ENCODE measurements around the gene F12.

F12 gene

DNA sequence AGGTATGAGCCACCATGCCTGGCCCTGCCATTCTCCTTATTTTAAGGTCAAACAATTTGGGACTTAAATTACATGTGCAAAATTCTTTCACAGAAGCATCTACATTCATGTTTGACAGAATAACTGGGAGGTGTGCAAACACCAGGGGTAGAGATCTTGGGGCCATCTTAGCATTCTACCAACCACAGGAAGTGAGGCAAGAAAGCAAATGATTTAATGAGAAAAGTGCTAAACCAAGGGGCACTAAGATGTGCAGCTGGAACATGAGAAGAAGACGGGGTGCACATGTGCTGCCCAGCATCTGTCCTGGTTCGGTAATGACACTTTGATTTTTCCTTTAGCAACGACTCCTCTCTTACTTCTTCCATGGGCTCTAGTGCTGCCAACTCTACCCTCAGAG lies 1.2 kb upstream of the F12 start:
- no peak for DNase-seq

DNA sequence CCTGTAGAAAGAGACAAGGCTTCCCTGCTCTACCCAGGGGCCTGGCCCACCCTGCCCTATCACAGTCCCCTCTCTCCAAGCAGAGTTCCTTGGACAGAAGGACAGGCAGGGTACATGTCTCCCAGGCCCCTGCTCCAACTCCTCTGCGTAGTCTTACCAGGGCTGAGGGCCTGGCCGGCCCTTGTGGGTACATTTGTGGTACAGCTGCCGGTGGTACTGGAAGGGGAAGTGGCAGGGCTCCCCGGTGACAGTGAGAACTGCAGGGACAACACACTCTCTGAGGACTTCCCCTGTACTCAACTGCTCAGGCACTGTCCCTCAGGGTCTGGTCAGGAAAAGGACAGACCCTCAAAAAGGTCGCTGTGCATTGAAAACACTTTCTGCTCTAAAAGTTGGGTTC lies 3.6 kb downstream of the F12 start:
- no peak for DNase-seq

DNA sequence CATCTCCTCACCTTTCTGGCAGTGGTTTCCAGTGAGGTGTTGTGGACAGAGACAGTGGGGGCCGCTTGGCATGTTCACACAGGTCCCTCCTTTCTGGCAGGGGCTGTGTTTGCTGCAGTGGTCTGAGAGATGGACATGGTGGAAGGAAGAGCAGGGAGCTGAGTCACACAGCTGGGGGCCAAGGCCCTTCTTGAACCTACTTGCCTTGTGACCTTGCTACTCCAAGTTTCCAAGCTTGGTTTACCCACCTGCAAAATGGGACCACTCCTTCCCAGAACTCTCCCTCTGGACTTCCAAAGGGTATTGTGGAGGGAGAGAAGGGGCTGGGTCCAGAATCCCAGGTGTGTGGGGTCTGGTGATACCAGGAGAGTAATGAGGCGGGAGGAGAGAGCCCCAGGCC lies 4.1 kb downstream of the F12 start:
- no peak for DNase-seq

DNA sequence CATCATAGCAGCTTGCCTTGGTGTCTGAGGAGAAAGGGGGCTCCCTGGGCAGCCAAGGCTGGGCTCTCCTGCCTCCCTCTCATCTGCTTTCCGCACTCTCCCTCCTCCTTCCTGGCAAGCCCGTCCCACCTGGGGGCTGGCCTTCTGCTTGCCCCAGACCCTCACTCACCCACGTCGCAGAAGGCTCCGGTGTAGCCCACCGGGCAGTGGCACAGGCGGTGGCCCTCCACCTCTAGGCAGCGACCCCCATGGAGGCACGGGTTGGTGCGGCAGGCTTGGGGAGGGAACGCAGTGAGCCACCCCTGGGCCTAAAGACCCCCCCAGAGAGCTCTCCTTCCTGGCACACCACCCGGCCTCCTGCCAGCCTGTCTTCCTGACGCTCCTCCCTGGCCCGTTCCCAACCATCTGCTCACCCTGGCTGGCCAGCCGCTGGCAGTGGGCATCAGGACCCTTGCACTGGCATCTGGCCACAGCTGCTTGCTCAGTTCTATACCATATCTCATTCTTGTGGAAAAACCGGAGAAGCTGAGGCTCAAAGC lies 4.7 kb downstream of the F12 start:
- no peak for DNase-seq

DNA sequence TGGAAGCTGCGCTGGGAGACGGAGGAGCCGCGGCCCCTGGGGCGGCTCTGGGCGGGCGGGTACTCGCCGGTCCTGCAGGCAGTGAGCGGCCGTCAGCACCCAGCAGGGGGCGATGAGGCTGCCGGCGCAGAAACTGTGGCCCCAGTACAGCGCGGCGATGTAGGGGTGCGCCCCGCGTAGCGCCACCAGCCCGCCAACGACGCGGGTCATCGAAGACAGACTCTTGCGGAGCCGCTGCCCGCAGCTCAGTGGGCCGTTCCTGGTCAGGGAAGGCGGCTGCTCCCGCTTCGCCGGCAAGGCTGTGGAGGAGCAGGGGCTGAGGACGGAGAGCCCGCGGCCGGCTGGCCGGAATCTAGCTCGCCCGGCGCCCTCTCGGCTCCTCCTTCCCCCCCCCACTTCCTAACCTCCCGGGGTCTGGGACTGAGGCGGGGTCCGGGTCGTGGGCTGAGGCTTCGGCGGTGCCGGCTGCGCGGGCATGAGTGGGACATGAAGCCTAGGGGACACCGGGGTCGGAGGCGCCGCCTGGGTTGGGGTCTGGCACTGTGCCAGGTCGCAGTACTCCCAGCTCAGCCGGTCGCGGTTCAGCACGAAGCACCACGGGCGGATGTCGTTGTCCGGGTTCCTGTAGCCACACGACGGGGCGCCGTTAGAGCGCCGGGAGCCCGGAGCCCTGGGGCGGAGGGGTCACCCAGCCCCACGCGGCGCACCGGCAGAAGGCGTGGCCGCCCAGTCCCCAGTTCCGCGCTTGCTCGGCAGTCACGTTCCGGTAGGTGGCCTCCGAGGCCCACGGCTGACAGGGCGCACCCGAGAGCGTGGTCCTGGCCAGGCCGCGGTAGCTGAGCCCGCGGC lies 5.3 kb downstream of the F12 start:
- no peak for DNase-seq

DNA sequence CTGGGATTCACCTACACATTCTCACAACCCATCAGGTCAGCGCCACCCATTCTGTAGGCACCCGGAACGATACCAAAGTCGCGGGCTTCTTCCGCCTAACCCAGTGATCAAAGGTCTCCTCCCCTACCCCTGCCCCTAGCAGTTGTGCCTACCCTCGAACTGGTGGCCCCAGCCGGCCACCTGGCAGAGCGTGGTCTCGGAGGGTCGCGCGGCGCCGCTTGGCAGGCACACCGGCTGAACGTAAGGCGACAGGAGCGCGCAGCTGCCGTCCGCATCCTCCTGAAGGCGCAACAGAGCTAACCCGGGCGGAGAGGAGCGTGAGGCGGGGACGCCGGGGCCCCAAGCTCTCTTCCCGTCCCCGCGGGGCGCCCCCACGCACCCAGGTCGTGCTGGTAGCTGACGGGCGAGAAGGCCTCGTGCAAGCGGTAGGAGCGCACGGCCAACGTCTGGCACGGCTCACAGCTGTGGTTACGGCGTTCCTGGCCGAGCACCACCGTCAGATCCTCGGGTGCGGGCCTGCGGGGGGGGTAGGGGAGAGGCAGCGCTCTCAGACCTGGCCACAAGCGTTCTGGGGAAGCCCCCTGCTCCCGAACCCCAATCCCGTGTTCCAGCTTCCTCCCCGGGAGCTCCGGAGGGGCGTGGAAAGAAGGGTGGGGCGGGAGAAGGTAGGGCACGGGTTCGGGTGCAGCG lies 6.1 kb downstream of the F12 start:
- DNase-seq = no peak

DNA sequence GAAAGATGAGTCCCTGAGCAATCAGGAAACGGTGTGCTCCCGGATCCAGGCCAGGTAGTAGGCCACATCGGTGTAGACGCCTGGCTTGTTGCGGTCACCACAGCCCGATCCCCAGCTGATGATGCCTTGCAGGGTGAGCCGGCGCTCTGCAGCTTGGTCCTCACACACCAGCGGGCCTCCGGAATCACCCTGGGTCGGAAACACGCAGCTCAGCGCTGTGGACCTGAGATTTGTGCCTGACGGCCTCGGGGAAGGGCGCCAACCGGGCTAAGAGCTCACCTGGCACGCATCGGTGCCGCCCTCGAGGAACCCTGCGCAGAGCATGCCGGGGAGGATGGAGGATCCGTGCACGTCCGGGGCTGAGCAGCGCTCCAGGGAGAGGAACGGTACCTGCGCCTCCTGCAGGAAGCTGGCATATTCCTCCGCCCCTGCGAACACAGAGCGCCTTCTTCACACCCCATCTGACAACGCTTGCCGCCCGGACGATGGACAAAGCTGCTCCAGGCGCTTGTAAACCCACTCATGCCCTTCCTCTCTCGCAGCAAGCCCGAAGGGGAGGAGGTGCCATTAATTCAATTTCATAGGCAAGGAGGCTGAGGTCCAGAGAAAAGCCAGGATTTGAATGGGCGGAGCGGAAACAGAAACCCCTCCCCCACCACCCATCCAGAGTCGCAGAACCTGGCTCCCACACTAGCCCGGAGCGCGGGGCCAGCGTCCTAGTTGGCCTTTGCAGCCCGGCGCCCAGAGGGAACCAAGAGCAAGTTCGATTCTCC lies 6.9 kb downstream of the F12 start:
- no peak for DNase-seq

DNA sequence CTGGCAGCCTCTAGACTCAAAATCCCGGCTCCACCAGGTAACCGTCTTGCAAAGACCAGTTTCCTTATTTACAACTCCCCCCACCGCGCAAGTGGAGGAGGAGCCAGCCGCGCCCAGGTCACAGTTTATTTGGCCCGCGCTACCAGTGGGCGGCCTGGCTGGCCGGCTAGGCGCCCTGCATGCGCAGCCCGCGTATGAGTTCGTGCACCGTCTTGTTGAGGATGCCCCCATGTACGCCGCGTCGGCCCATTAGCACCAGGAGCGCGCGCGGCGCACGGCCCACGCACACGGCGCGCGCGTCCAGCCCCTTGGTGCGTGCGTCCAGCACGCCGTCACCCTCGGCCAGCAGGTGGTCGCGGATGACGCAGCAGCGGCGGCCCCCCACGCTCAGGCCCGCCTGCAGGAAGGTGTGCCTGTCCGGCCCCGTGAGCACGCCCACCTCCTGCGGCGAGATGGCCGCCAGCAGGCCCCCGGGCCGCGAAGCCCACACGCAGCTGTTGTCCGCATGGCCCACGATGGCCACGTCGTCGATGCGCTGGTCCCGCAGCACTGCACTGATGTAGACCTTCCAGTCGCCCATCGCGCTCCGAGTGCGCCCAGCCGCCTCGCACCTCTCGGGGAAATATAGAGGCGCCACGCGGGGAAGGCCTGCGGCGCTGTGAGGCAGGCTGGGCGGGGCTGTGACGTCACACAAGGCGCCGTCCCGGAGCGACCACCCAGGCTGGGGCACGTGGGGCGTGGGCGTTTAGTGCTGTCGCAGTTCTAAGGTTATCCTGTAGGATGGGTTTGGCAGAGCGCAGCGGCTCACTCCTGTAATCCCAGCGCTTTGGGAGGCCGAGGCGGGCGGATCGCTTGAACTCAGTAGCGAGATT lies 9.1 kb downstream of the F12 start, which contains the start of gene PFN3:
Gene PFN3 (minus strand): TSS at position 665 of the 872 bp plus-strand sequence. CDS start 85 bp downstream, at position 580.
- no peak for DNase-seq

DNA sequence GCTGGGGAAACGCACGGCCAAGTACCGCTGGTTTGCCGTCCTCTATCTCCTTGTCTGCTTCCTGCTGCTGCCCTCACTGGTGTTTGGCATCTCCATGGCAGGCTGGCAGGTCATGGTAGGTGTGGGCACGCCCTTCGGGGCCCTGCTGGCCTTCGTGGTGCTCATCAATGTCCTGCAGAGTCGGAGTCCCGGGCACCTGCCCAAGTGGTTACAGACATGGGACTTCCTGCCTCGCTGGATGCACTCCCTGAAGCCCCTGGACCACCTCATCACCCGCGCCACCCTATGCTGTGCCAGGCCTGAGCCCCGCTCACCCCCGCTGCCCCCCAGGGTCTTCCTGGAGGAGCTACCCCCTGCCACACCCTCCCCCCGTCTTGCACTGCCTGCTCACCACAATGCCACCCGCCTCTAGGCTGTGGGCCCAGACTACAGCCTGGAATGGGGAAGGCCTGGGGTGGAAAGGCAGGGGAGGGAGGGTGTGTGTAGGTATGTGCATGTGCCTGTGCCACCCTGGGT lies 11.4 kb downstream of the F12 start:
- no peak for DNase-seq

DNA sequence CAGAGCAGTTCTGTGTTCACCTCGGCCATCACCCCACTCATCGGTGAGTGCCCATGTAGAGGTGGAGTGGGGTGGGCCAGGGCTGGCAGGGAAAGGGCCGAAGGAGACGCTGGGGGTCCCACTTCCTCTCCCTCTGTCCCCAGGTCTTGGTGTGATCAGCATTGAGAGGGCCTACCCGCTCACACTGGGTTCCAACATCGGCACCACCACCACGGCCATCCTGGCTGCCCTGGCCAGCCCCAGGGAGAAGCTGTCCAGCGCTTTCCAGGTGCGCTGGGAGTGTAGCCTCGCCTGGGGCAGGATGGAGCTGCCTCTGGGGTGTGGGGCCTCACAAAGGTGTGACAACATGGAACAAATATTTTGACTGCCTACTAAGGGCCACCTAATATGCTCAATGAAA lies 12.6 kb downstream of the F12 start:
- no peak for DNase-seq

DNA sequence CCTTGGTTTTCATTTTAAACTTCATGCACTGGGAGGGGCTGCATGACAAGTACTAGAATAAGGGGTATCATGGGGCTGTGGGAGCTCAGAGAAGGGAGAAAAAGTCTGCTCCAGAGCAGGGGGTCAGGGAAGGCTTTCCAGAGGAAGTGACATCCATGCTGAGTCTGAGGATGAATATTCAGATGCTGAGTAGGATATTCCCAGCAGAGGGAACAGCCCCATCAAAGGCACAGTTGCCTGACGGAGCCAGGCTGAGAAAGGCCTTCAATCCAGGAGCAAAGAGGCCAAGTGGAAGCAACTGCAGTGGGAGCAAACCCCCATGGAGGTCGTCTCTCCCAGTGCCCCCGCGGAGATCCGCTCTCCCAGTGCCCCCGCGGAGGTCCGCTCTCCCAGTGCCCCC lies 13.3 kb downstream of the F12 start:
- no peak for DNase-seq

DNA sequence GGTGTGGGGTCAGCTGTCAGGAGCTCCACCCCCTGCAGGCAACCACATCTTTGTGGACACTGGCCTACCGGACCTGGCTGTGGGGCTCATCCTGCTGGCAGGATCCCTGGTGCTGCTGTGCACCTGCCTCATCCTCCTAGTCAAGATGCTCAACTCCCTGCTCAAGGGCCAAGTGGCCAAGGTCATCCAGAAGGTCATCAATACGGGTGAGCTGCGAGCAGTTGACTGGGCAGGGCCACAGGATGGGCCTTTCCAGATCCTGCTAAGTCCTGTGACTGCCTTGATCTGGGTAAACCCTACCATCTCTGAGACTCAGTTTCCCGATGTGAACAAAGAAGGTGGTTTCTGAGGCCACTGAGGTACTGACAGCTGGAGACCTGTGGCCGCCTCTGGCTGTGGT lies 15.4 kb downstream of the F12 start:
- DNase-seq = no peak

DNA sequence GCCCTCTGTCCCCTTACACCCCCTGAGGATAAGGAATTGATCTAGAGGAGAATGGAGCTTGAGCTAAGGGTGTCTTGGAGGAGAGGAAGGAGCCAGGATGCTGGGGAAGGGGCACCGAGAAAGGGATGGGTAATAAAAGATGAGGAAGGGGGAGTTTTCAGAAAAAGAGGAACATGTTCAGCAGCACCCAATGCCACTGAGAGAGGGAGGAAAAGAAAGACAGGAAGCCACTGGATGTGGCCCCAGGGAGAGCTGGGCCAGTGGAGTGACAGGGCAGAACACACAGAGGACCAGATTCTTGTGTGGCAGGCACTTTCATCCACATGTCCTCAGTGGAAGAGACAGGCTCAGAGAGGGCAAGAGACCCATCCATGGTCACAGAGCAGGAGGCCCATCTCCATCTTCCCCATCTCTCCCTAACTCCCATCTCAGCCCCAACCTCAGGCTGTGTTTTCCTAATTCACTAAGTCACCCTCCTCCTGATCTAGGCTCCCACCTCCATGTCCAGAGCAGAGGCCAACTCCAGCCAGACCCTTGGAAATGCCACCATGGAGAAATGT lies 16.1 kb downstream of the F12 start:
- DNase-seq = no peak

DNA sequence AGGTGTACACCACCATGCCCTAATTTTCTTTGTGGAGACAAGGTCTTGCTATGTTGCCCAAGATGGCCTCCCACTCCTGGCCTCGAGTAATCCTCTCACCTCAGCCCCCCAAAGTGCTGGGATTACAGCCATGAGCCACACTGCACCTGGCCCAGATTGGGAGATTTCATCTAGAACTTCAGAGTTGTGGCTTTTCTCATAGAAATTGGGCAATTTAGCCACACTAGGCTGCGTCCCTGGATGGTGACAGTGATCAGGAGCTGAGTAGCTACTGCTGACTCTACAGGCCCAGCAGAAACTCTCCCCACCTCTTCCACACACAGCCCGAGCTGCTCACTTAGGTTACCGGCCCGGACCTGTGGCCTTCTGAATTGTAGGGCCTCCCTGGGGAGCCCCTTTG lies 16.6 kb downstream of the F12 start:
- DNase-seq = no peak

DNA sequence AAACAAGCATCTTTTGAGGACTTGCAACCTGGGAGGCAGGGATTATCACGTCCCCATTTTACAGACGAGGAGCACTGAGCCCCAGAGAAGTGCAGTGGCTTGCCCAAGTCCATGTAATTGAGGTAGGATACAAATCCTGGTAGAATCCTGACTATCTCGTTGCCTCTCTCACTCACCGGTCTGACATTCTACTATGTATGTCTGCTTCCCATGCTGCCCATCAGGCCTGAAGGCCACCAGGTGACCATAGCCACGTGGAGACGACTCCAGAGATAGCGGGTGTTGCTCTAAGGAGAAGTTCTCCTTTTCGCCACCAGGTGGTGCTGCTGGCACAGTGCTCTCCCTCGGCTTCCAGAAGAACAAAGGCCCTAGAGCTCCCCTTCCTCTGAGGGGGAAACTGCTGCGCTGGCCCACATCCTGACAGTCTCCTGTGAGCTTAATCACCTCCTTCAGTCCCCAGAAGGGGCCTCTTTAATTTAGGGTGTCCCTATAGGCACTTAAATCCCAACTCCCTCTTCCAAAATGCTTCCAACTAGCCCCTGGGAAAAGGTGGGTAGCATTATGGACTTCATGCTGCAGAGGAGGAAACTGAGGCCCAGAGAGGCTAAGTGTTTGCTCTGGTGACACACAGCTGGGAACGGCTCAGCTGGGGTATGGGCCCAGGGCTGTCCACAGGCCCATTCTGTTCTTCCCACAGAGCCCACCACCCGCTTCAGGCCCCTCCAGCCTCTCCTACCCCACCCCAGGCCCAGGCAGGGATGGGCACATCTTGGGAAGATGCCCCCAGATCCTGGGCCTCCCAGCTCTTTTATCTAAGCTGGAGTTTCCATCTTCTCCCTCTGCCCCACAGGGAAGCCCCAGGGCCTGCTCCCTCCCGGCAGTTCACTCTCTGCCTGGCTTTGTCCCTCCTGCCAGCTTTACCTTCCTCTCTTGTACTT lies 18.7 kb downstream of the F12 start:
- no peak for DNase-seq

DNA sequence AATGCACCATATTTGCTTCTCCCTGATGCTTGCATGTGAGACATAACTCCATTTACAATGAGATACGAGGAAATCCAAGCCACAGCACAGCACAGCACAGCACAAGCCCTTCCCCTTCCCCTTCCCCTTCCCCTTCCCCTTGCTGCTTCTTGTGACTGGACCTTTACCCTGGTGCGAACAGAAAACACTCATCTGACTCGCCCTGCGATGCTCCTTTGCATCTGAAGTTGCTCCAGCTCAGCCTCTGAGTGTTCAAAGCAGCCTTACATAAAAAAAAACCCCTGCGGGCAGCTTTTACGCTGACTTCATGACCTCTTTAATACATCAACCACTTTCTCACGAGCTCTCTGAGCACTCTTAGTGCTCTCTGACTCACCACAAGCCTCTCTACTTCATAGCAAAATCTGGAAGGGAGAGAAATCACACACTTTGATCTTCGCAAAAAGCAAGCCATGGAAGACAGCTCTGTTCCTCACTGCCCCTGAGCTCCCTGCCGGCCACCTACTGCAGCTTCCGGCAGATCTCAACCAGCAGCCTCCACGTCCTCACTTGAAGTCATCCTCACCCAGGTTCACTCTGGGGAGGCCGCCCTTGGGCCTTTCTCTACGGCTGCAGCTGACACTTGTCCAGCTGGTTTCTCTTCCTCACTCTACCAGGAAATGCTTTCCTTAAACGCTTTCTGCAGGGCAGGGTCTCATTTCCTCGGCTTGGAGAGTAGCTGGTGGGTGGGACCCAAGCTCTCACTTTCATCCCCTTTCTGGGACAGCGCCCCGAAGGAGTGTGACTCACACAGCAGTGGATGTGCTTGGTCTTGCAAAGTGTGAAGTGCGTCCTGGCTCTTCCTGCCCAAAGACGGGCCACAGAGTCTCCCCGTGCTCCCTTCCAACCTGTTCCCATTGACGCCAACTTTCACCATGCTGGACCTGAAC lies 19.9 kb downstream of the F12 start:
- no peak for DNase-seq

DNA sequence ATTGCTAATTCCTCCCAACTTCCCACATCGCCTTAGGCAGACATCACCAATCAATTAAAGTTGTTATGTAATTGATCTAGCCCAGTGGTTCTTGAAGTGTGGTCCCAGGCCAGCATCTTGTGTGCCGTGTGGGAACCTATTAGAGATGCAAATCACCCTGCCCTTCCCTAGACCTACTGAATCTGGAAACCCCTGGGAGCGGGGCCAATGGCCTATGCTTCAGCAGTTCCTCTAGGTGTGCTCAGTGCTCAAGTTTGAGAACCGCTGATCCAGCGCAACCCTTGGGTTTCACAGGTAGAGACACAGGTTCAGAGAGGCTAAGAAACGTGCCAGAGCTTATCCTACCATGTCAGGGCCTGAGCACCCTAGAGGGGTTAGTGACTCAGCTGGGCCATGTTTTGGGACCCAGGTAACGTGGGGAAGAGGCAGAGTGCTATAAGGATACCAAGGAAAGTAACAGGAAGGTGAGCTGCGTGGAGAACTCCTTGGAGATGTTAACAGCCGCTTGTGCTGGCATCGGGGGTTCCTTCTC lies 20.8 kb downstream of the F12 start:
- DNase-seq = no peak

DNA sequence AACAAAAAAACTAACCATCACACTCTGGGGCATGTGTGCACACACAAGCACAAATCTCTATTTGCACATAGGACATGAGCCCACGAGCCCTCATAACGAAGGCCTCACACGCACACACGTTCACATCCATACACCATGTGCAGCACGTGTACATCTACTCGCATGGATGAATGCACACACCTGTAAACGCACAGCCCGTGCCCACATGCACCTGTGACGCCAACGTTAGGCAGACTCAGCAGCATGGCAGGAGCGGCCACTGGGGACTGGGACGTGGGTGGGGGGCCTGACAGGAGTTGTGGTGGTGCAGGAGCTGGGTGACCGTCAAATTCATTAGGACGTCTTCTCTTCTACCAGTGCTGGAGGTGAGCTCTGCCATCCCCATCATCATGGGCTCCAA lies 22.0 kb downstream of the F12 start:
- no peak for DNase-seq

DNA sequence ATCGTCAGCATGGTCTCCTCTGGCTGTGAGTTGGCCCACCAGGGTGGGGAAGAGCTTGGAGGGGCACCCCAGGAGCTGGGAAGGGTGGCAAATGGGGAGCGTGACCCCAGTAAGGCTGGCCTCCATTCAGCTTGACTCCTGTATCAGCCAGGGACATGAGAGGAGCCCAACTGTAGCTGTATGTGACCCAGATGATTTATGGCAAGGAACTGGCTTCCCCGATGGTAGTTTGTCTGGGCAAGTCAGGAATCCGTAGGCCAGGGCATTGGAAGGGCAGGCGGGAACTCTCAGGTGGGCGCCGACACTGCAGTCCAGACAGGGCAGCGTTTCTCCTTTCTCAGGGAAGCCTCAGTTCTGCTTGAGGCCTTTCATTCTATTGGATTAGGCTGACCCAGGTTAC lies 22.8 kb downstream of the F12 start:
- no peak for DNase-seq
